Muscle of leg (tissue), 11 donors: ENCODE data around the gene COASY. TPM values are rescaled to one million over a fixed set of nuclear protein-coding genes. Genes with fewer than 3 reads are reported as not detected.
"Not testable (repeated sequence)": the region's sequence is repeated elsewhere in the genome, so short reads cannot be mapped to it uniquely, and the experiment has no call there.

Experiments
- DNase-seq: peaks from one replicate; pipeline ENCODE4 v3.0.0; 2013
- H3K27ac ChIP-seq: one replicate; pipeline ENCODE4 v1.5.1; 2013; ENCODE audit warnings: mild to moderate bottlenecking, low read length, control low read depth
- H3K27me3 ChIP-seq: one replicate; pipeline ENCODE4 v1.6.1; 2013; ENCODE audit warnings: low read length; ENCODE audit not compliant: control insufficient read depth, insufficient read depth
- H3K36me3 ChIP-seq: one replicate; pipeline ENCODE4 v1.6.1; 2013; ENCODE audit warnings: low read length; ENCODE audit not compliant: control insufficient read depth, insufficient read depth
- H3K4me1 ChIP-seq: one replicate; pipeline ENCODE4 v1.6.1; 2013; ENCODE audit warnings: low read length; ENCODE audit not compliant: control insufficient read depth, insufficient read depth
- H3K4me3 ChIP-seq: one replicate; pipeline ENCODE4 v1.5.1; 2013; ENCODE audit warnings: low read length, control low read depth
- H3K9me3 ChIP-seq: replicated peaks from 2 replicates; pipeline ENCODE4 v1.6.1; 2013; ENCODE audit warnings: low read depth, low read length; ENCODE audit not compliant: control insufficient read depth
- WGBS: methylation state at CpG from one replicate; pipeline ENCODE4 v1.1.5; 2013; ENCODE audit warnings: missing lambda C conversion rate; ENCODE audit not compliant: insufficient coverage; 5-methylcytosine and 5-hydroxymethylcytosine counted together
- polyA plus RNA-seq, 8 donors: library from polyadenylated mRNA; unstranded; fragments of 120-200 nt; gene quantifications; one replicate each; pipeline versions ENCODE4 v1.2.1 to v1.2.3, GENCODE V29; 2013; ENCODE audit warnings: inconsistent platforms in 1 of 8, low replicate concordance in 1 of 8; ENCODE audit not compliant: insufficient read length in 8 of 8, insufficient read depth in 1 of 8
- total RNA-seq: library from RNA; stranded (reverse); fragments of 120-200 nt; gene quantifications from one replicate; pipeline ENCODE4 v1.2.4, GENCODE V29; 2013

COASY gene
- total and polyA plus RNA-seq, 9 donors: 13.0 to 33.5 (median 28.6) TPM

GRCh38 chr17:42590886-42591285 lies 28.9 kb downstream of the COASY start:
- no peak overlapping the region for H3K4me3 ChIP-seq
- no peaks in the 10 kb centered on the region for H3K4me1 ChIP-seq
- DNase-seq: no peak
- H3K36me3 ChIP-seq: peaks cover 49% of the 10 kb centered on the region
- H3K27ac ChIP-seq: no peak overlapping the region
- WGBS: 100% methylated on average over 2 of the region's 2 CpGs
- no peaks in the 10 kb centered on the region for H3K9me3 ChIP-seq
- H3K27me3 ChIP-seq: no peaks in the 10 kb centered on the region

- DNase-seq: no peak
- Histone ChIP-seq H3K27ac (no peak overlapping the region), H3K36me3 (peaks cover 47% of the 10 kb centered on the region), H3K9me3 (no peaks in the 10 kb centered on the region), H3K4me3 (no peak overlapping the region), H3K27me3 (no peaks in the 10 kb centered on the region), H3K4me1 (no peaks in the 10 kb centered on the region)
- 92% methylated on average over 7 of the region's 9 CpGs for WGBS
These were observed 29.5 kb downstream of the COASY start for GRCh38 chr17:42591411-42591810.

- WGBS: no CpG with 5 or more reads among the region's 3 CpGs
- Histone ChIP-seq H3K27me3 (no peaks in the 10 kb centered on the region), H3K9me3 (no peaks in the 10 kb centered on the region), H3K4me1 (no peaks in the 10 kb centered on the region), H3K36me3 (peaks cover 21% of the 10 kb centered on the region), H3K27ac (no peak overlapping the region), H3K4me3 (no peak overlapping the region)
- DNase-seq: no peak
These were observed 34.4 kb downstream of the COASY start for GRCh38 chr17:42596386-42596785.

GRCh38 chr17:42598905-42599304 lies 37.0 kb downstream of the COASY start:
- Histone ChIP-seq H3K27me3 (no peaks in the 10 kb centered on the region), H3K4me1 (no peaks in the 10 kb centered on the region), H3K27ac (no peak overlapping the region), H3K9me3 (no peaks in the 10 kb centered on the region), H3K4me3 (no peak overlapping the region), H3K36me3 (peaks cover 15% of the 10 kb centered on the region)
- DNase-seq: no peak
- 100% methylated on average over 1 of the region's 2 CpGs for WGBS

GRCh38 chr17:42603318-42603717 lies 41.4 kb downstream of the COASY start:
- DNase-seq: no peak
- H3K4me1 ChIP-seq: peaks cover 7% of the 10 kb centered on the region
- no peaks in the 10 kb centered on the region for H3K27me3 ChIP-seq
- H3K9me3 ChIP-seq: no peaks in the 10 kb centered on the region
- WGBS: no CpG with 5 or more reads among the region's 7 CpGs
- no peak overlapping the region for H3K4me3 ChIP-seq
- peaks cover 10% of the 10 kb centered on the region for H3K36me3 ChIP-seq
- no peak overlapping the region for H3K27ac ChIP-seq

- no peak for DNase-seq
- WGBS: 60% methylated on average over 1 of the region's 3 CpGs
- Histone ChIP-seq H3K4me3 (no peak overlapping the region), H3K36me3 (peaks cover 11% of the 10 kb centered on the region), H3K4me1 (peaks cover 14% of the 10 kb centered on the region), H3K27me3 (no peaks in the 10 kb centered on the region), H3K9me3 (no peaks in the 10 kb centered on the region), H3K27ac (no peak overlapping the region)
These were observed 45.8 kb downstream of the COASY start for GRCh38 chr17:42607769-42608168.

- H3K27ac ChIP-seq: peak overlapping the region; percentile 93
- H3K36me3 ChIP-seq: peaks cover 19% of the 10 kb centered on the region
- 1% methylated on average over 26 of the region's 30 CpGs for WGBS
- peak overlapping the region; percentile 89 for H3K4me3 ChIP-seq
- H3K27me3 ChIP-seq: no peaks in the 10 kb centered on the region
- DNase-seq: peak; percentile 15
- no peaks in the 10 kb centered on the region for H3K9me3 ChIP-seq
- peaks cover 14% of the 10 kb centered on the region for H3K4me1 ChIP-seq
These were observed 46.6 kb downstream of the COASY start for GRCh38 chr17:42608305-42609181.

GRCh38 chr17:42609182-42609813 lies 47.4 kb downstream of the COASY start, which contains the start of the genes RETREG3 and TUBG1:
TSS of gene RETREG3 (minus strand) at chr17:42609374. CDS start at chr17:42609324, 50 bp downstream.
TSS of gene TUBG1 (plus strand) at chr17:42609683. CDS start at chr17:42609738, 55 bp downstream.
- H3K4me1 ChIP-seq: peaks cover 14% of the 10 kb centered on the region
- H3K27me3 ChIP-seq: no peaks in the 10 kb centered on the region
- peak within 1 kb of the TSS; percentile 89 for H3K4me3 ChIP-seq
- peaks cover 26% of the 10 kb centered on the region for H3K36me3 ChIP-seq
- H3K9me3 ChIP-seq: no peaks in the 10 kb centered on the region
- peak within 1 kb of the TSS; percentile 93 for H3K27ac ChIP-seq
- DNase-seq: peak; percentile 100
- WGBS: 0% methylated on average over 64 of the region's 66 CpGs

- H3K27ac ChIP-seq: peak overlapping the region; percentile 86
- peaks cover 34% of the 10 kb centered on the region for H3K36me3 ChIP-seq
- H3K27me3 ChIP-seq, DNase-seq, H3K9me3 ChIP-seq: not testable (repeated sequence)
- WGBS: 14% methylated on average over 21 of the region's 42 CpGs
- peaks cover 14% of the 10 kb centered on the region for H3K4me1 ChIP-seq
- peak overlapping the region; percentile 85 for H3K4me3 ChIP-seq
These were observed 48.2 kb downstream of the COASY start for GRCh38 chr17:42609814-42610801.
